ENCODE results near the gene MIAT. TPM values are rescaled to one million over a fixed set of nuclear protein-coding genes. Genes with fewer than 3 reads are reported as not detected.
A peak's percentile ranks its signal among the peaks of the same experiment; 100 is the strongest.

The MIAT gene
- total and polyA plus RNA-seq, 2 of the 8 experiments (the other 6 are each of a cell fraction or from before 2014, with no cell fraction given), result 27.6 to 36.0 TPM

DNA sequence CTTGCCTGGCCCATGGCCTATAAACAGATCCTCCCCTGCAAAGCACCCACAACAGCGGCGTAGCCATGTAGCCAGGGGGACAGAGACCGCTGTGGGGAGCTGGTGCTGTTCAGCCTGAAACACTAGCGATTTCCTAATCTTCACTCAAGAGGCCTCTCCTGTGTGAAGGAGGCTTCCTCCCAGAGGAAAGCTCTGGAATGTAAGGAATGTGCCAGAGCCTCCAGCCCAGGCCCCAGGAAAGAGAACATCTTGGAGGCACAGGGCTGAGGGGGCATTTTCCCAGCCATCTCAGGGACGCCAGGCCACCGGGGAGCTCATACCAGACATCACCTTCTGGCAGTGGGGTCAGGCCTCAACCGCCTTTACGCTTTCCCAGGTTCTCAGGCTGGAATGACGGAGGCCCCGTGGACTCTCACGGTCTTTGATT lies 24.0 kb downstream of the MIAT start:
- Histone ChIP-seq H4K8ac (ENCODE audit: extremely low read depth, insufficient read depth, low read length) (no peak overlapping the region), H2BK20ac (ENCODE audit: low read length) (peak overlapping the region; percentile 74), H3K4me2 (ENCODE audit: insufficient read depth in 1 of 2, low read depth in 2 of 2, low read length in 2 of 2) (peak overlapping the region in 1 of 2 experiments; percentile 24; a peak in 1 of 4 replicates), H4K20me1 (replicated peaks in 1 of 2; ENCODE audit: control insufficient read depth in 1 of 2, insufficient read depth in 2 of 2, low read length in 2 of 2) (no peaks in the 10 kb centered on the region), H3K79me1 (ENCODE audit: low read depth, low read length) (no peaks in the 10 kb centered on the region), H2BK120ac (replicated peaks; ENCODE audit: low read depth, low read length) (peak overlapping the region; percentile 0), H3K23me2 (ENCODE audit: low read depth, low read length) (no peaks in the 10 kb centered on the region), H3K79me2 (ENCODE audit: control insufficient read depth in 1 of 2, insufficient read depth in 2 of 2, low read length in 2 of 2) (no peaks in the 10 kb centered on the region; a peak in 1 of 4 replicates), H3K9ac (replicated peaks in 1 of 4; ENCODE audit: extremely low read depth in 1 of 4, low read depth in 3 of 4, low read length in 3 of 4) (no peak overlapping the region), H3K36me3 (ENCODE audit: control insufficient read depth in 2 of 4, insufficient read depth in 4 of 4, low read length in 3 of 4) (0 out of 8 replicates have a peak, but pooled peaks cover 0 to 3% (median 0%) of the 10 kb centered on the region in 4 experiments), H2AFZ (ENCODE audit: low read length) (no peak overlapping the region), H3K27me3 (replicated peaks in 1 of 4; ENCODE audit: control insufficient read depth in 3 of 4, extremely low read depth in 1 of 4, insufficient read depth in 3 of 4, low read length in 3 of 4) (no peaks in the 10 kb centered on the region), H2AK5ac (ENCODE audit: low read depth, low read length) (no peak overlapping the region), H3K4ac (replicated peaks; ENCODE audit: insufficient read length, low read depth, low read length) (no peak overlapping the region), H2BK15ac (ENCODE audit: low read length) (peak overlapping the region; percentile 7; the same call in 1 of the 2 replicates), H3K27ac (ENCODE audit: low read depth, low read length) (peak overlapping the region; percentile 51; the same call in 1 of the 2 replicates), H3K56ac (replicated peaks; ENCODE audit: insufficient read length, low read depth, low read length) (no peak overlapping the region), H3K18ac (ENCODE audit: extremely low read depth, low read length) (peak overlapping the region; percentile 78), H3K14ac (ENCODE audit: insufficient read length) (no peak overlapping the region), H4K91ac (replicated peaks; ENCODE audit: insufficient read length, low read length) (peak overlapping the region; percentile 54), H2BK12ac (ENCODE audit: low read depth, low read length) (peak overlapping the region; percentile 33), H3K4me3 (ENCODE audit: extremely low read depth in 1 of 4, insufficient read depth in 2 of 4, low read depth in 3 of 4, low read length in 4 of 4) (no peak overlapping the region), H3K23ac (ENCODE audit: insufficient read length) (no peak overlapping the region), H3K9me3 (ENCODE audit: insufficient read depth in 2 of 2, low read depth in 1 of 2, low read length in 1 of 2) (no peaks in the 10 kb centered on the region; a peak in 1 of 4 replicates), H2BK5ac (ENCODE audit: low read depth, low read length) (peak overlapping the region; percentile 95), H4K5ac (ENCODE audit: insufficient read length, low read depth, low read length) (peak overlapping the region; percentile 63), H3K4me1 (replicated peaks in 1 of 4; ENCODE audit: control insufficient read depth in 3 of 4, insufficient read depth in 4 of 4, low read length in 3 of 4) (peaks cover 4 to 11% (median 6%) of the 10 kb centered on the region in 4 experiments)
- WGBS, 2 experiments (ENCODE audit: extremely low coverage in 1 of 2, insufficient coverage in 1 of 2, insufficient read length in 1 of 2, insufficient replicate concordance in 2 of 2, low coverage in 1 of 2, low lambda C conversion rate in 2 of 2, missing lambda C conversion rate in 1 of 2), result 82% methylated on average over 11 of the region's 11 CpGs; no CpG with 5 or more reads in 1 of the 2 experiments
- DNase-seq (ENCODE audit: low read depth in 1 of 2, low spot score in 2 of 2) (peak in 1 of 2 experiments; percentile 60), FAIRE-seq (peak; percentile 36)
- ChIA-PET POLR2A (ENCODE audit: partially characterized antibody) (interaction anchor here (0.6 to 3.6 kb wide), 7 partner anchors 9 to 1371 kb away, joined by 3 to 15 read pairs (median 3); no protein-coding TSS in a partner anchor), CTCF (ENCODE audit: partially characterized antibody) (interaction anchor here (0.9 to 1.9 kb wide), 10 partner anchors 9 to 505 kb away, joined by 3 to 9 read pairs (median 3); no protein-coding TSS in a partner anchor)
- TF ChIP-seq, protein P1, sequence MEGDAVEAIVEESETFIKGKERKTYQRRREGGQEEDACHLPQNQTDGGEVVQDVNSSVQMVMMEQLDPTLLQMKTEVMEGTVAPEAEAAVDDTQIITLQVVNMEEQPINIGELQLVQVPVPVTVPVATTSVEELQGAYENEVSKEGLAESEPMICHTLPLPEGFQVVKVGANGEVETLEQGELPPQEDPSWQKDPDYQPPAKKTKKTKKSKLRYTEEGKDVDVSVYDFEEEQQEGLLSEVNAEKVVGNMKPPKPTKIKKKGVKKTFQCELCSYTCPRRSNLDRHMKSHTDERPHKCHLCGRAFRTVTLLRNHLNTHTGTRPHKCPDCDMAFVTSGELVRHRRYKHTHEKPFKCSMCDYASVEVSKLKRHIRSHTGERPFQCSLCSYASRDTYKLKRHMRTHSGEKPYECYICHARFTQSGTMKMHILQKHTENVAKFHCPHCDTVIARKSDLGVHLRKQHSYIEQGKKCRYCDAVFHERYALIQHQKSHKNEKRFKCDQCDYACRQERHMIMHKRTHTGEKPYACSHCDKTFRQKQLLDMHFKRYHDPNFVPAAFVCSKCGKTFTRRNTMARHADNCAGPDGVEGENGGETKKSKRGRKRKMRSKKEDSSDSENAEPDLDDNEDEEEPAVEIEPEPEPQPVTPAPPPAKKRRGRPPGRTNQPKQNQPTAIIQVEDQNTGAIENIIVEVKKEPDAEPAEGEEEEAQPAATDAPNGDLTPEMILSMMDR (IDR thresholded peaks at IDR 0.05; ENCODE audit: control extremely low read depth in 1 of 3, insufficient read depth in 1 of 3, low read depth in 1 of 3, low read length in 3 of 3), result peak in 2 of 3 experiments; percentile 0 to 11; a peak in 2 of 4 replicates
- 0 out of 2 replicates have a peak, but pooled peaks have one; percentile 40 for TF ChIP-seq TCF12 (IDR thresholded peaks at IDR 0.05; ENCODE audit: low read depth, low read length)
- TF ChIP-seq, protein P2, sequence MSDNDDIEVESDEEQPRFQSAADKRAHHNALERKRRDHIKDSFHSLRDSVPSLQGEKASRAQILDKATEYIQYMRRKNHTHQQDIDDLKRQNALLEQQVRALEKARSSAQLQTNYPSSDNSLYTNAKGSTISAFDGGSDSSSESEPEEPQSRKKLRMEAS (IDR thresholded peaks at IDR 0.05), result peak; percentile 37; the same call in 1 of the 2 replicates
- peak; percentile 47; the same call in 1 of the 2 replicates for TF ChIP-seq TBP (IDR thresholded peaks at IDR 0.05; ENCODE audit: low read depth, low read length)
- no peak for TF ChIP-seq KDM5A (IDR thresholded peaks at IDR 0.05; ENCODE audit: low read length)
- TF ChIP-seq RXRA (IDR thresholded peaks at IDR 0.05; ENCODE audit: insufficient read depth, low read depth, low read length), result no peak
- TF ChIP-seq CEBPB (IDR thresholded peaks at IDR 0.05; ENCODE audit: low read depth, low read length), result 0 out of 2 replicates have a peak, but pooled peaks have one; percentile 37
- TF ChIP-seq CTBP2 (IDR thresholded peaks at IDR 0.05; ENCODE audit: borderline replicate concordance, insufficient read depth, insufficient read length, low read length), result peak; percentile 57

All from H1 (cell line).